Bronchial epithelial cell (primary cell): ENCODE results near the gene AGAP5. TPM values are rescaled to one million over a fixed set of nuclear protein-coding genes. Genes with fewer than 3 reads are reported as not detected.
"Not testable (repeated sequence)": the region's sequence is repeated elsewhere in the genome, so short reads cannot be mapped to it uniquely, and the experiment has no call there.

Experiments used
- DNase-seq: peaks from one replicate; pipeline ENCODE4 v3.0.0-alpha.2; 2010; ENCODE audit warnings: low read depth
- FAIRE-seq: peaks from 2 replicates; lab custom pipeline; 2011; peaks lifted over from hg19 to GRCh38; lab: Jason Lieb, UNC
- H3K27me3 ChIP-seq: 2 replicates; pipeline ENCODE4 v1.5.1; 2011; ENCODE audit warnings: low read length; ENCODE audit not compliant: control insufficient read depth, insufficient read depth
- H3K36me3 ChIP-seq: 2 replicates; pipeline ENCODE4 v1.5.1; 2011; ENCODE audit warnings: low read length; ENCODE audit not compliant: control insufficient read depth, insufficient read depth
- H3K4me3 ChIP-seq: 2 replicates; pipeline ENCODE4 v1.5.1; 2011; ENCODE audit warnings: mild to moderate bottlenecking, low read depth, low read length, control low read depth
- total RNA-seq: library from RNA; depleted of rRNA; stranded (reverse); fragments of >200 nt; gene quantifications from 2 replicates; pipeline ENCODE4 v1.2.1, GENCODE V29; 2014
- TF ChIP-seq, protein P1 (sequence below): IDR thresholded peaks from 2 replicates; pipeline ENCODE4 v1.5.1; 2011; ENCODE audit warnings: mild to moderate bottlenecking, moderate library complexity, low read length, control low read depth, inconsistent platforms; ENCODE audit not compliant: insufficient read depth, severe bottlenecking

The AGAP5 gene
- total RNA-seq, 1 donor from 2014 or later: 3.7 TPM

DNA sequence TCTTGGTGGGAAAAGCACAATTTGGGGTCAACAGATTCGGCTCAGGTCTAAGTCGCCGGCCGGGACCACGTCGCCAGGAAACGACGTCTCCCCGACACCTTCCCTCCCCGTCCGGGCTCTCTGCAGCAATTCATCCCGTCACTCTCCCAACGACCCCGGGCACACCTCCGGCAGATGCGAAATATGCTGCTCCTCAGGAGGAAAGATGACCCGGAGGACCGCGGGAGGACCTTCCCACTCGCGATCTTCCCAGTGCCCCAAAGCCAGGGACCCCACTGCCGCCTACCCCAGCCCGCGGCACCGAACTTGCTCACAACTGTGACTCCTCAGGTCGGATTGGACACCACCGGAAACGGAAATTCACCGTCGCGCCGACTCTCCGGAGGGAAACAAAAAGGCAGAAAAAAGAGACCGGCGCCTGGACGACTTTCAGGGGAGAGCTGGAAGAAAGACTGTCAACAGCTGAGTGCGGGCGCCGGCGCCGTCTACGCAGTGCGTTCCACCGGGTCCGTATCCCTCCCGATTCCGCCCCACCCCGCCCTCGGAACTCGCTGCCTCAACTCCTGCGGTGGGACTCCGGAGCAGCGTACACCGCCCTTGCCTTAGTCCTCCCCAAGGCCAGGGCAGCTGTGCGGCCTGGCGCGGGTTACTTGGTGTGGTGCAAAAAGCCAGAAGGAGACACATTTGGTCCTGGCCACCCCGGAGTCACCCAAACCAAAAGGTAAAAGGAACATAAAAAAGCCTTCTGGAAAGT, 32.4 kb upstream of the AGAP5 start:
- DNase-seq (peak; percentile 76), FAIRE-seq (no peak)
- Histone ChIP-seq H3K27me3 (no peaks in the 10 kb centered on the region), H3K36me3 (peaks cover 9% of the 10 kb centered on the region), H3K4me3 (peak overlapping the region; percentile 74)
- TF ChIP-seq, protein P1, sequence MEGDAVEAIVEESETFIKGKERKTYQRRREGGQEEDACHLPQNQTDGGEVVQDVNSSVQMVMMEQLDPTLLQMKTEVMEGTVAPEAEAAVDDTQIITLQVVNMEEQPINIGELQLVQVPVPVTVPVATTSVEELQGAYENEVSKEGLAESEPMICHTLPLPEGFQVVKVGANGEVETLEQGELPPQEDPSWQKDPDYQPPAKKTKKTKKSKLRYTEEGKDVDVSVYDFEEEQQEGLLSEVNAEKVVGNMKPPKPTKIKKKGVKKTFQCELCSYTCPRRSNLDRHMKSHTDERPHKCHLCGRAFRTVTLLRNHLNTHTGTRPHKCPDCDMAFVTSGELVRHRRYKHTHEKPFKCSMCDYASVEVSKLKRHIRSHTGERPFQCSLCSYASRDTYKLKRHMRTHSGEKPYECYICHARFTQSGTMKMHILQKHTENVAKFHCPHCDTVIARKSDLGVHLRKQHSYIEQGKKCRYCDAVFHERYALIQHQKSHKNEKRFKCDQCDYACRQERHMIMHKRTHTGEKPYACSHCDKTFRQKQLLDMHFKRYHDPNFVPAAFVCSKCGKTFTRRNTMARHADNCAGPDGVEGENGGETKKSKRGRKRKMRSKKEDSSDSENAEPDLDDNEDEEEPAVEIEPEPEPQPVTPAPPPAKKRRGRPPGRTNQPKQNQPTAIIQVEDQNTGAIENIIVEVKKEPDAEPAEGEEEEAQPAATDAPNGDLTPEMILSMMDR: no peak

DNA sequence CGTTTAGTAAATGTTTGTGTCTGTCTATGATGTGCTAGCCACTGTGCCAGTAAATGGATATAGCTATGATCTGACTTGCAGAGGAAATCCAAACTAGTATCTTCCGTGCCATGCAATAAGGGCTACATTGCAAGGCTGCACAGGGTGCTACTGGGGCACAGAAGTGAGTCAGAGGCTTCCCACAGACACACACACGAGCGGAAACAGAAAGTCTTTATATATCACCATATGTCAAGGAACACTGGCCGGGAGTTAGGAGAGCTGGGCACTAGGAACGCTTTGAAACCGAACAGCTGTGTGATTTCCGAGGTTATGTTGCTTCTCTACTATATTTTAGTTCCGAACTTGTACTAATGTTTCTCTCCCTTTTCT, 31.9 kb upstream of the AGAP5 start:
- not testable (repeated sequence) for FAIRE-seq, H3K27me3 ChIP-seq, H3K36me3 ChIP-seq
- DNase-seq: peak; percentile 47
- peak overlapping the region; percentile 74 for H3K4me3 ChIP-seq

DNA sequence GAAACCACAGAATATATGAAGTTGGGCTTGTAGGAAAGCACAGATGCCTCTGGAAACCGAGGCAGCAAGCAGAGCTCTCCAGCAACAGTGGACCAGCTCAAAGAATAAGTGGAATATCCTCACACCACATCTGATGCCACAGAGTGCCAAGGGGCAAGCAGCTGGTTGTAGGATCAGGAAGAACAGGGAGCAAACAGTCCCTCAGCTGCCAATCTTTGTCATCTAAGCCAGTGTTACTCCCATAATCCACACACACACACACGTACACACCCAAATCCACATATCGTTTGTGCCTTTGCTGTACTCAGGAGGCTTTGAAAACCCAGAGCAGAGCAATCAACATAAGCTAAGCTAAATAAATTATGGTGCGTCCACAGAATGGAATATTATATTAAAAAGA, 25.6 kb upstream of the AGAP5 start:
- TF ChIP-seq, protein P1: no peak
- FAIRE-seq: no peak
- Histone ChIP-seq H3K36me3 (peaks cover 9% of the 10 kb centered on the region), H3K27me3 (no peaks in the 10 kb centered on the region), H3K4me3 (no peak overlapping the region)
- DNase-seq: no peak

DNA sequence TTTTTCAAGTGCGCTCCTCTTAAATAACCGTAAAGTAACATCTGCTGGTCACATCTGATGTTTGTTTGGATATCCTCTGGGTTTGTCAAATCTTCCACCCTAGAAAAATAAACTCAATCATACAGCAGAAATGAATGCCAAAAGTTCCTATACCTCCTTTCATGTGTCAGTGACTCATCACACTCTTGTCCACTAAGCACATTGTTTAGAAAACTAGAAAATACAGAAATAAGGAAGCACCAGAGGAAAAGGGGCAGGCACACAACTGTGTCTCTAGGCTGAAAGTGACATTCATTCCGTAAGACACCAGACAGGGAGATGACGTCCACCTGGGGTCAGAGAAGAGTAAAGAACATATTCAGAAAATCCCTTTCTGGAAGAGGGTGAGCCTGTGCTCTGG, 22.7 kb upstream of the AGAP5 start:
- FAIRE-seq, H3K4me3 ChIP-seq, H3K36me3 ChIP-seq, H3K27me3 ChIP-seq, DNase-seq: not testable (repeated sequence)

DNA sequence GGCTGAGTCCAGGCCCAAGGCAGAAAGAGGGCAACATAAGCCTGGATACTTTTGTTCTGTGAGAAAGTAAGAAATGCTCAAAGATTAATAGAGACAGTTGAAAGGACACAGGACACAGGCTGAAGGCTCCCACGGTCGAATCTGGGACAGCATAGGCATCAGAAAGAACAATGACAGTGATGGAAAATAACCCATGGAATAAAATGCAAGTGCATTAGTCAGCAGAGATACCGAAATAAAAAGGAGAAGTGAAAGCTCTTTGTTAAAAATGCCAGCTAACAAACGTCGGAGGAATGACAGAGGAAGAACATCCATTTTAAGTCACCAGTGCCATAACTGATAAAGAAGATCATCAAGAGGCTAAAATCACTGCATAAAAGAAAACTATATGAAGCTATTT, 19.6 kb upstream of the AGAP5 start:
- DNase-seq: no peak
- Histone ChIP-seq H3K36me3 (peaks cover 4% of the 10 kb centered on the region), H3K27me3 (no peaks in the 10 kb centered on the region), H3K4me3 (no peak overlapping the region)
- FAIRE-seq: no peak
- TF ChIP-seq, protein P1: no peak

DNA sequence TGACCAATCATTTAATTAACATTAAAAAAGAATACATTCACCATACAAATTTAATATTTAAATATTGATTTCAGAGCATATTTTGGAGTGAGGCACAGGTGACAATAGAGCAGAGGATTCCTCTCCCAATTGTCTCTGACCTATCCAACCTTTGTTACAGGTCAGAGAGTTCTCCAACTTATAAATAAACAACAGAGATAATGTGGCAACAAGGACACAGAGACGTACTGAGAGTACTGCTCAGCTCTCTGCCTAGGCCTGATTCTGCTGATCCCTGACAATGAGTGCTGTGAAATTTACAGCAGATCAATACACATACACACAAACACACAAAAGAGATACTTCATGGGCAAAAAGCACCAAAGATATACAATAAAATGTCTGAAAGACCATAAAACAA, 18.3 kb upstream of the AGAP5 start:
- TF ChIP-seq, protein P1: no peak
- Histone ChIP-seq H3K27me3 (no peaks in the 10 kb centered on the region), H3K36me3 (peaks cover 4% of the 10 kb centered on the region), H3K4me3 (no peak overlapping the region)
- FAIRE-seq (no peak), DNase-seq (no peak)

DNA sequence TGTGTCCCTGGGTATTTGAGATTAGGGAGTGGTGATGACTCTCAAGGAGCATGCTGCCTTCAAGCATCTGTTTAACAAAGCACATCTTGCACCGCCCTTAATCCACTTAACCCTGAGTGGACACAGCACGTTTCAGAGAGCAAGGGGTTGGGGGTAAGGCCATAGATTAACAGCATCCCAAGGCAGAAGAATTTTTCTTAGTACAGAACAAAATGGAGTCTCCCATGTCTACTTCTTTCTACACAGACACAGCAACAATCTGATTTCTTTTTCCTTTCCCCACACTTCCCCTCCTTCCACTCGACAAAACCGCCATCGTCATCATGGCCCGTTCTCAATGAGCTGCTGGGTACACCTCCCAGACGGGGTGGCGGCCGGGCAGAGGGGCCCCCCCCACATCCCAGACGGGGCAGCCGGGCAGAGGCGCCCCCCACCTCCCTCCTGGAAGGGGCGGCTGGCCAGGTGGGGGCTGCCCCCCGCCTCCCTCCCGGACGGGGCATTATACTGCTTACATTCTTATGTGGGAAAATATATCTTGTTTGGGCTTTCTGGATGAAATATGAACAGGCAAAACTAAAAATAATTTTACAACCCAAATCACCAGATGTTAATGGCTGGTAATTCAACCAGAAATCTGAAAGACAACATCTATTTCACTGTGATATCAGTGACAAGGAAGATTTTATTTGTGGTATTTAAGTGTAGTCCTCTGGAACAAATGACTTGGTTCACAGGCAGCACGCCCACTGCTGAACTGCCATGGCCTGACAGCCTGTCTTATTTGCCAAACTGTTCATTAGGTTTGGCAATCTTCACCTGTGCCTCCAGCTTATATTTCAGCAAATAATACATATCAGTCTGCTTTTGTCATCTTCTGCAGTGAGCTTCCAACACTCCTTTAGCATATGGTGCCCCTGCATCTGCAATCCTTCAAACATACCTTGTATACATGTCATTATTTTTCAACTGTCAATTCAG, 17.6 kb upstream of the AGAP5 start:
- not testable (repeated sequence) for H3K27me3 ChIP-seq, H3K36me3 ChIP-seq, FAIRE-seq, H3K4me3 ChIP-seq, DNase-seq

DNA sequence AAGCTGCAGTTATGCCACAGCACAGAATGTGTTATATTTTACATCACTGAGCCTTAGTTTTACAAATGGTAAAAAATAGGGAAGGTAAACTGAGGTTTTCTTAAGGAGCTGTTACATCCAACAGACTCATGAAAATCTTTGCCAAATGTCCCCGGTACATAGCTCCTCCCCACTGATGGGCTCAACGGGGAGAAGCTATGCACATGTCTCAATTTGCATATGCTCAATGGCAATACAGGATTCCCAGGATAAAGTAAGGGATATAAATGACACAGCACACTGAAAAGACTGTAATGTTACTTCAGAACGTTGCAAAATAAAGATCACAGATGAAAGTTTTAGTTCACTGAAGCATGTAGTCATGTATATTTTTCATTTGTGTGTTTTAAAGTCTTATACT, 16.6 kb upstream of the AGAP5 start:
- not testable (repeated sequence) for DNase-seq, FAIRE-seq, H3K27me3 ChIP-seq, H3K36me3 ChIP-seq, H3K4me3 ChIP-seq

DNA sequence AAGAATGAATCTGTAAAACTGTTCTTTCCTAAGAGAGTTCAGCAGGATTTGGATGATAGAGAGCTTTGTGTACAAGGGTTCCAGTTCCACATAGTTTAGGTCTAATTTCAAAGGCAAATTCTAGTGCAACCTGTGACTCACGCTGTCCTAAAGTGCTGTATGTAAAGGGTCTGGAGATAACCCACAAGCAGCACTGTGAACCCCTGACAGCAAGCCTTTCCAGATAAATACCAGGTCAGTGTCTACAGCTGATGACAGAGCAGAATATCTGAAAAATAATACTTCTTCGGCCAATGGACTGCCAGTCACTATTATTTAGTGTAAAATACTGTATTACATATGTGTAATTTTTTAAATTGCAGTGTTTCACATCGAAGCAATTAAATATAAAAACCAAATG, 16.0 kb upstream of the AGAP5 start:
- H3K36me3 ChIP-seq, DNase-seq, H3K27me3 ChIP-seq, H3K4me3 ChIP-seq, FAIRE-seq: not testable (repeated sequence)

DNA sequence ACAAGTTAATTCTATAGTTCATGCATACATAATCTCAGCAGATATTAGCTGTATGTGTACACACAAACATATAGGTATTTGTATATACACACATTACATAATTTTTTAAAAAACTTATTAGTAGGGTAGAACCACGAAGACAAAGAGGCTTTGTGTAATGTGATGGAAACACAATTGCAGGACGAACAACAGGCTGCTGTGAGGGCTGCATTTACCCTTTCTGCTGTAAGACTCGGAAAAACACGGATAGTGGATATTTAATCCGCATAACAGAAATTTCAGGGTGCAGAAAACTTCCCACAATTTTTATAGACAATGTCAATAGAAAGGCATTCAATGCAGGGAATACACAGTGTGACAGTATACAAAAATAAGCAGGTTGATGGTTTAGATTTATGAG, 13.8 kb upstream of the AGAP5 start:
- not testable (repeated sequence) for FAIRE-seq, H3K27me3 ChIP-seq, H3K36me3 ChIP-seq, H3K4me3 ChIP-seq, DNase-seq
